SK-N-SH (cell line): ENCODE measurements around the gene OLFM4.

Experiments used
- CHD2 ChIP-seq: fragments of 150-350 bp; IDR thresholded peaks from 2 replicates; pipeline ENCODE4 v1.6.1; 2018; ENCODE audit warnings: low read length; ENCODE audit not compliant: partially characterized antibody
- CTCF ChIP-seq: fragments of 200-600 bp; sonication (generic); IDR thresholded peaks from 2 replicates; pipeline ENCODE4 v1.6.1; 2017; ENCODE audit warnings: antibody characterized with exemption, mild to moderate bottlenecking, moderate library complexity
- EP300 ChIP-seq, 2 experiments: IDR thresholded peaks; 2 replicates each; pipeline versions ENCODE4 v1.4.0 to v1.6.1; 2012; ENCODE audit warnings: borderline replicate concordance in 1 of 2, low read depth in 1 of 2, low read length in 1 of 2
- EZH2phosphoT487 ChIP-seq: fragments of 200-600 bp; sonication (generic); IDR thresholded peaks from 2 replicates; pipeline ENCODE4 v1.6.1; 2017; ENCODE audit warnings: low read depth, mixed run types, mild to moderate bottlenecking, antibody characterized with exemption, moderate library complexity, borderline replicate concordance
- GATA2 ChIP-seq: sonication (generic); formaldehyde crosslinking; IDR thresholded peaks from 2 replicates; pipeline ENCODE4 v1.5.0; 2020; ENCODE audit warnings: mild to moderate bottlenecking, missing genetic modification reagents
- NFIC ChIP-seq: IDR thresholded peaks from 2 replicates; pipeline ENCODE4 v1.4.0; 2012; ENCODE audit warnings: borderline replicate concordance
- POLR2AphosphoS5 ChIP-seq: IDR thresholded peaks from 2 replicates; pipeline ENCODE4 v1.6.1; 2012; ENCODE audit warnings: low read depth, low read length
- RAD21 ChIP-seq: IDR thresholded peaks from 2 replicates; pipeline ENCODE4 v1.6.1; 2012; ENCODE audit warnings: mild to moderate bottlenecking, low read length
- RCOR1 ChIP-seq: fragments of 150-350 bp; IDR thresholded peaks from 2 replicates; pipeline ENCODE4 v1.6.1; 2017; ENCODE audit warnings: antibody characterized with exemption, low read length
- RXRA ChIP-seq: IDR thresholded peaks from 2 replicates; pipeline ENCODE4 v1.4.0; 2012; ENCODE audit warnings: low read depth, mild to moderate bottlenecking, borderline replicate concordance
- SIN3A ChIP-seq: IDR thresholded peaks from 2 replicates; pipeline ENCODE4 v1.6.1; 2012; ENCODE audit warnings: low read depth, mild to moderate bottlenecking, low read length, moderate library complexity, borderline replicate concordance
- SMC3 ChIP-seq: IDR thresholded peaks from 2 replicates; pipeline ENCODE4 v1.6.1; 2012; ENCODE audit warnings: low read depth, low read length, improper control_type of control experiment
- TCF12 ChIP-seq: IDR thresholded peaks from 2 replicates; pipeline ENCODE4 v1.4.0; 2012
- YY1 ChIP-seq: IDR thresholded peaks from 2 replicates; pipeline ENCODE4 v1.4.0; 2012; ENCODE audit warnings: low read depth, mild to moderate bottlenecking

- TF ChIP-seq NFIC (no peak), TCF12 (no peak), EZH2phosphoT487 (no peak), YY1 (no peak), RAD21 (no peak), GATA2 (CRISPR knock-in tag) (no peak), RCOR1 (no peak), SIN3A (no peak), POLR2AphosphoS5 (no peak), CTCF (no peak), SMC3 (no peak), RXRA (no peak), EP300 (IDR thresholded peaks at IDR 0.05; ENCODE audit: borderline replicate concordance in 1 of 2, low read depth in 1 of 2, low read length in 1 of 2) (no peak), CHD2 (no peak)
Measured at GRCh38 chr13:53007872-53008271, 20.7 kb upstream of the OLFM4 start.
